Central memory CD8-positive, alpha-beta T cell (primary cell): ENCODE measurements around the gene NDRG3.

Experiments
- ATAC-seq: fragments of 150-1000 bp; cut with Tn5 transposase; replicated peaks from 2 replicates; pipeline ENCODE4 v1.10.0; 2022; ENCODE audit warnings: mild to moderate bottlenecking, moderate FRiP score, moderate number of reproducible peaks; ENCODE audit not compliant: poor library complexity, severe bottlenecking; ENCODE audit errors: extremely low read depth
- DNase-seq, 2 donors: peaks; one replicate each; pipeline ENCODE4 v3.0.0; 2021; ENCODE audit warnings: low spot score in 2 of 2
- H3K27ac Mint-ChIP-seq: one replicate; pipeline ENCODE4 v1.8.0; 2022; ENCODE audit warnings: low read depth, mild to moderate bottlenecking, moderate library complexity, mixed read lengths
- H3K27me3 Mint-ChIP-seq: one replicate; pipeline ENCODE4 v1.8.0; 2022; ENCODE audit warnings: mixed read lengths
- H3K36me3 Mint-ChIP-seq: one replicate; pipeline ENCODE4 v1.8.0; 2022; ENCODE audit warnings: mild to moderate bottlenecking, moderate library complexity, mixed read lengths; ENCODE audit not compliant: insufficient read depth
- H3K4me1 Mint-ChIP-seq: one replicate; pipeline ENCODE4 v1.8.0; 2022; ENCODE audit warnings: mixed read lengths
- H3K4me3 Mint-ChIP-seq: one replicate; pipeline ENCODE4 v1.8.0; 2022; ENCODE audit warnings: mild to moderate bottlenecking, moderate library complexity, mixed read lengths
- H3K9me3 Mint-ChIP-seq: one replicate; pipeline ENCODE4 v1.8.0; 2022; ENCODE audit warnings: mixed read lengths

The NDRG3 gene

GRCh38 chr20:36607586-36608387 is 138.1 kb downstream of the NDRG3 start:
- peak overlapping the region; percentile 94 for H3K27ac Mint-ChIP-seq
- peak overlapping the region; percentile 97 for H3K4me3 Mint-ChIP-seq
- DNase-seq (no peak), ATAC-seq (no peak)
- no peaks in the 10 kb centered on the region for H3K27me3 Mint-ChIP-seq
- peaks cover 67% of the 10 kb centered on the region for H3K36me3 Mint-ChIP-seq
- H3K4me1 Mint-ChIP-seq = peaks cover 44% of the 10 kb centered on the region
- H3K9me3 Mint-ChIP-seq = no peaks in the 10 kb centered on the region

- H3K36me3 Mint-ChIP-seq = peaks cover 54% of the 10 kb centered on the region
- peak overlapping the region; percentile 97 for H3K4me3 Mint-ChIP-seq
- H3K4me1 Mint-ChIP-seq = peaks cover 39% of the 10 kb centered on the region
- ATAC-seq (no peak), DNase-seq (no peak)
- peak overlapping the region; percentile 94 for H3K27ac Mint-ChIP-seq
- H3K9me3 Mint-ChIP-seq = no peaks in the 10 kb centered on the region
- H3K27me3 Mint-ChIP-seq = no peaks in the 10 kb centered on the region
Measured at GRCh38 chr20:36606158-36607066, 139.5 kb downstream of the NDRG3 start.

- Mint-ChIP-seq H3K9me3 (no peaks in the 10 kb centered on the region), H3K27ac (peak within 1 kb of the TSS; percentile 94), H3K4me1 (peaks cover 39% of the 10 kb centered on the region), H3K4me3 (peak within 1 kb of the TSS; percentile 97), H3K36me3 (peaks cover 46% of the 10 kb centered on the region), H3K27me3 (no peaks in the 10 kb centered on the region)
- DNase-seq (peak; percentile 99), ATAC-seq (peak; percentile 89)
Measured at GRCh38 chr20:36605399-36606157, 140.3 kb downstream of the NDRG3 start, which contains the start of gene RAB5IF. RAB5IF (plus strand) TSS chr20:36605779; CDS start chr20:36605952, 173 bp downstream.

- H3K27ac Mint-ChIP-seq = peak overlapping the region; percentile 94
- peaks cover 42% of the 10 kb centered on the region for H3K4me1 Mint-ChIP-seq
- H3K36me3 Mint-ChIP-seq = peaks cover 41% of the 10 kb centered on the region
- no peaks in the 10 kb centered on the region for H3K27me3 Mint-ChIP-seq
- ATAC-seq (peak; percentile 47), DNase-seq (peak in 1 of 2 donors; percentile 55)
- peak overlapping the region; percentile 97 for H3K4me3 Mint-ChIP-seq
- H3K9me3 Mint-ChIP-seq = no peaks in the 10 kb centered on the region
Measured at GRCh38 chr20:36604952-36605398, 140.9 kb downstream of the NDRG3 start.
